Islet precursor cell (in vitro differentiated cells): Measurements from ENCODE around the gene NCMAP.
"Not testable (repeated sequence)": the region's sequence is repeated elsewhere in the genome, so short reads cannot be mapped to it uniquely, and the experiment has no call there.

Source experiments
- DNase-seq: peaks from one replicate; pipeline ENCODE4 v3.0.0-alpha.2; 2018

Gene NCMAP

GRCh38 chr1:24544239-24544638 lies 11.6 kb upstream of the NCMAP start:
- DNase-seq: no peak

DNA sequence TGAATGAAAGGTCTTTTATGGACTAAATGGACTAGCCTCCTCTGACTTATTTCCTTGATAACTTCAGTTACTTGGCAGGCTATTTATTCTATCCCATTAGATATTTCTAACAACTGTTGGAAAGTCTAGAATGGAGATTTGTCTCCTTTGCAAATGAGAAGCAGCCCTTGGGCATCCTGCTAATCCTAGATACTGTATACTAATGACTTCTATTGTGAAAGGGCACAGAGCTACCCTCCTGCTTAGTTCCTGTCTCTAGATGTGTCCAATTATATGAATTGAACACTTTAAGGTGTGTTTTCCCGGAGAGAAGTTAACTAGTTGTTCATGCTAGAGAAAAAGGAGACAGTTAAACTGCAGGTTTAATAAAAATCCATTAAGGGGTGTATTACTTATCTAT lies 10.2 kb upstream of the NCMAP start:
- DNase-seq: no peak

- DNase-seq: no peak
These were observed 8.7 kb upstream of the NCMAP start for GRCh38 chr1:24547195-24547594.

DNA sequence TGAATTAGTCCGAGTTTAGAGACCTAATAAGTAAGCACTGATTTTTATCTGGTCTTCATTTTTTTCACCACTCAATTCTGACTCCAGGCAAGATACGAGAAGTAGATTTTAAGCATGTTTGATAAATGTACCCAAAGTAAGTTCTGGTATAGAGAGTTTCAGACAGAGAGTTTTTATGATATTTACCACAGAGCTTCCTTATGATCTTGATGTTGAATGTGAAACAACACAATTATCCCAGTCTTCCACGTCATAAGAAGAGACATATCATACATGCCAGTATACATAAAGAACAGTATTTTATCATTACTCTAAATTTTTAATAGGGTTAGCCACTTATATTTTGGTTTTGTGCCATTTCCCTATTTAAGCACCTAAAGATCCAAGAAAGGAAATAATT lies 7.8 kb upstream of the NCMAP start:
- DNase-seq: no peak

DNA sequence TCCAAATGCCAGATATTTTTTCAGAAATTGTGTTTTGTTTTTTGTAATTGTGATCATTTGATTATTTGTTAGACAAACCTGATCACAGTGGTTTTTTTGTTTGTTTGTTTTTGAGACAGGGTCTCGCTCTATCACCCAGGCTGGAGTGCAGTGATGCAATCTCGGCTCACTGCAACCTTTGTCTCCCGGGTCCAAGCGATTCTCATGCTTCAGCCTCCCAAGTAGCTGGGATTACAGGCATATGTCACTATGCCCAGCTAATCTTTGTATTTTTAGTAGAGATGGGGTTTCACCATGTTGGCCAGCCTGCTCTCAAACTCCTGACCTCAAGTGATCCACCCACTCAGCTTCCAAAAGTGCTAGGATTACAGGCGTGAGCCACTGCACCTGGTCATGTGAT lies 6.7 kb upstream of the NCMAP start:
- DNase-seq: not testable (repeated sequence)

DNA sequence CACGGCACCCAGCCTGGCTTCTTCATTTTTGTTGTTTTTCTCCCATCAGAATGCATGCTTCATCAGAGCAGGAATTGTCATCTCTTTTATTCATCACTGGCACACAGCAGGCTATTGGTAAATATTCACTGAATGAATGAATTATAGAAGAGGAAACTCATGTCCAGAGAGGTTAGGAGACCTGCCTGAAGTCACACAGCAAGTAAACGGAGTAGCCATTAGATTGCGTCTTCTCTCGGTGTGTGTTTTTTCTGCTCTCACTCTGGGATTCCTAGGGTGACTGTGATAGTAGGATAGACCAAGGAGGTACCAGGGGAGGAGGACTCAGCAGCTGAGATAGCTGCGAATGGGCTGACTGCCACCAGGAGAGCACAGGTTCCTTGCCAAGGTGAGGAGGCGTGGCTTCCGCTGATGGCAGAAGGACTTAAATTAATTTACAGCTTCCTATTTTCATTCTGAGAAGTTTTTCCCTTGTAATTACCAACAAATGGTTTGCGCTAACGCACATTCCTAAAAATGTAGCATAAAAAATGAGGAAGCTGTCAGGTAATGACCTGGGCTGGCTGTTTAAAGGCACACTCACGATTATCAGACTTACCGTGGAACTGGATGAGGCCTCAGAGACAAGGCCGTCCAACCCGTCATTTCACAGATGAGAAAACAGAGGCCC lies 4.5 kb upstream of the NCMAP start:
- no peak for DNase-seq

GRCh38 chr1:24551960-24552571 lies 3.8 kb upstream of the NCMAP start:
- no peak for DNase-seq

DNA sequence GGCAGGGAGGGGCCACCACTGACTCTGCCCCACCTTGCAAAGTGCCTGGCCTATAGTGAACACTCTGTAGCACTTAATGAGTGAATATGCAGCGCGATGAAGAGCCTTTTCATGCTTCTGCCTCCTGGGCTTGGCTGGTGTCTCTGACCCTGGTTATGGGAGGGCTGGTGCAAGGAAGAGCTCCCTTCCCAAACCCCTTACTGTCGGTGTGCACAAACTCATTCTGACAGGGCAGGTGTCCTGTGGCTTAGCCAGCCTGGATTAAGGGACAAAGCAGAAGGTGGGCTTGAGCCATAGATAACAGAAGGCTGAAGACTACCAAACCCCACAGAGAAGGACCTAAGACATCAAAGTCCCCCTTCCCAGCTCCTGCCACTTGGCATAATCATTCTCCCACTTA lies 2.0 kb upstream of the NCMAP start:
- DNase-seq: peak; percentile 22

- peak; percentile 22 for DNase-seq
These were observed 1.2 kb upstream of the NCMAP start for GRCh38 chr1:24554714-24555113.

GRCh38 chr1:24556414-24556795 lies 518 bp downstream of the NCMAP start:
- DNase-seq: no peak

DNA sequence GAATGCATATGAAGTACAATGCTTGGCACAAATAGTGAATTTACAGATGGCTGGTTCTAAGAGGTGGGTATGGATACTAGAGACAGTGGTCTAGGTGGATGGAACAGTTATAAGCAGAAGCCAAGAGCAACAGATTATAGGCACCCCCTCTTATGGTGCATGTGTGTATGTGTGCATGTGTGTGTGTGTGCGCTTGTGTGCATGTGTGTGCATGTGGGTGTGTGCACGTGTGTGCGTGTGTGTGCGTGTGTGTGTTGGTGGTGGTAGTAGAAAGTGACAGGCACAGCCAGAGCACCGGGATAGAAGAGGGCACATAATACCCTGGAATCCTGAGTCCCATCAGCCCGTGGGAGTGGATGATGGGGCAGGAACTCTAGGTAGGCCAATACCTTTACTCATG lies 1.3 kb downstream of the NCMAP start:
- DNase-seq: no peak

DNA sequence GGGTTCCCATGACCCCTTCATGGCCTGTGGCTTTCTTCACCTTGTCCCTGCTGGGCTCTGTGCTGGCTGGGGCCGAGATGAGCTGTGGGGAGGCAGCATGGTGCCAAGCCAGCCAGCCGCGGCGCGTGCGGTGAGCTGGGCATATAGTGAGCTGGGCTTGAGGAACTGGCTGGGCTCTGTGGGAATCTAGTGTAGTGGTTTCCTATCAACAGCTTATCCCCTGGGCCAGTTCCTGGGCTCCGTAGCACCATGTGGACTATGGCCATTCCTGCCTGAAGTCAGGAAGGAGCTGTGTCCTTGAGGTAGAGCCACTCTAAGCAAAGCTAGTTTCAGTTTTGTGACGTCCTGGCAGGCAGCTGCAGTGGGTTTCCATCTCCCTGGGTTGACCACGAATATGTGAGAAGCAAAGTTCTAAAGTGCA lies 1.8 kb downstream of the NCMAP start:
- no peak for DNase-seq

GRCh38 chr1:24558455-24558854 lies 2.6 kb downstream of the NCMAP start:
- DNase-seq: no peak

GRCh38 chr1:24558902-24559791 lies 3.3 kb downstream of the NCMAP start:
- no peak for DNase-seq

DNA sequence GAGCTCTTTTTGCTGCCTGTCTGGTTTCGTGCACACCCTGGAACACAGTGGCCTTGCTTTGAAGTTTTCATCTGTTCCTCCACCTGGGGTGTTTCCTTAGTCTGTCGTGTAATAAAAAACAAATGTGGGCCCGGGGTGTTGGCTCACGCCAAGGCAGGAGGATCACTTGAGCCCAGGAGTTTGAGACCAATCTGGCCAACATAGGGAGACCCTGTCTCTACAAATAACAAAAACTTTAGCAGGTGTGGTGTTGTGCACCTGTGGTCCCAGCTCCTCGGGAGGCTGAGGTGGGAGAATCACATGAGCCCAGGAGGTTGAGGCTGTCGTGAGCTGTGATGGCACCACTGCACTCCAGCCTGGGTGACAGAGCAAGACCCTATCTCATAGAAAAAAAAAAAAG lies 4.5 kb downstream of the NCMAP start:
- no peak for DNase-seq

DNA sequence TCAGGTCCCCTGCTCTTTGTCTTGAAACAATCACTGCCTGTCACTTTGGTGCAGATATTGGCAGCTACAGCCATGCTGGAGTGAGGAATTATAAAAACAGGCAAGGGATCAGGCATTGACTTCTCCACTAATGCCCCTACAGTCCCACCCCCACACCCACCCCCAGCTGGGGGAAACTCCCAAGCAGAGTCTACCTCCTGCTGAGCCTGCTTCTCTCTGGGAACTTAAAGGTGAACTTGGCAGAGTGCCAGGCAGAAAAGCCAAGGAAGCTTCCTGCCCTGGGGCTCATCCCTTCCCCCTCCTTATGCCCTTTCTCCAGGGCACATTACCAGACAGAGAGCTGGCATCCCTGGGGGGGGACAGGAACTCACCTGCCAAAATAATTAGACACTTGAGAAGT lies 6.7 kb downstream of the NCMAP start:
- DNase-seq: no peak

GRCh38 chr1:24564695-24565094 lies 8.8 kb downstream of the NCMAP start:
- no peak for DNase-seq

DNA sequence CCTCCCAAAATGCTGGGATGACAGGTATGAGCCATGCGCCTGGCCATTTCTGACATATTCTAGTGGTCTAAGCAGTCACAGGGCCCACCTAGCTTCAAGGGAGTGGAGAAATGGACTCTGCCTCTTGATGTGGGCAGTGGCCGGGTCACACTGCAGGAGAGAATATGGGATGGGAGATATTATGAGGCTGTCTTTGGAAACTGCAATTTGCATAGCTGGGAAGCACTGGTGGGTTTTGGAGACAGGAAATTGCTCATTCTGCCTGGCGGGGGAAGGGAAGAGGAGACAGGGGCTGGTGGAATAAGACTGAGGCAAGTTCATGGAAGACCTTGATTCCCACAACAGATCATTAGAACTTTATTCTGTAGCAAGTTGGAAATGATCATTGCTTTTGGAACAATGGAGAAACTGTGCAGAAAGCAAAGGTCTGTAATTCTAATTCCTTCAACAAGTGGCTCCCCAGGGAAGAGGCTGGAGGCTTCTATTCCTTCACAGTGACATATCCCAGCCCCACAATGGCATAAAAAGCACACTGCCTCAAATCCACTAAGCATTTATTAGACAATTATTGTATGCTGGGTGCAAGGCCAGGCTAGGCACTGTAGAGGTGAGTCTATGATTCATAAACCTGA lies 10.5 kb downstream of the NCMAP start:
- DNase-seq: no peak

DNA sequence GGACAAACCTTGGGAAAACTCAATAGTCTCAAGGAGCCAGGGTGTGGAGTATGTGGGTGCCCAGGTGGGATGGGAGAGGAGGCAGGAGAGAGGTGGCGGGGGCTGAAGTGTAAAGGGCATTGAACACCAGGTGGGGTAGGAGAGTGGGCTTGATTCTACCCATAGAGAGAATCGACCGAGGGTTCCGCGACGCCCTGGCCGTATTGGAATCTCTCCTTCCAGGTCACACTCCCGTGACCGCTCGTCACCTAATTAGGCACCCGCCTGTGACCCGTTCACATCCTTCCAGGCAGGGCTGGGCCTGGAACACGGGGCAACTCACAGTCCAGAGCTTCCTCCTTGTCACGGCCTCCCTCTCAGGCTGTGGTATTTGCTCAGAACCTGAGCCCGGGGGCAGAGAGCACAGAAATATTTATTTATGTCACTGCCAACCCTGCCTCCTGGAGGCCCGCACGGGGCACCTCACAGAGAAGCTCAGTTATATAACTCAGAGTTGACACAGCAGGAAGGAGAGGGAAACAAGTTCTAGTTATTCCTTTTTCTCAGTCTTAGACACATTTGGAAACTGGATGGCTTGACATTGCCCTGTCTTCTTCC lies 12.0 kb downstream of the NCMAP start:
- no peak for DNase-seq

GRCh38 chr1:24568475-24568874 lies 12.6 kb downstream of the NCMAP start:
- DNase-seq: no peak

DNA sequence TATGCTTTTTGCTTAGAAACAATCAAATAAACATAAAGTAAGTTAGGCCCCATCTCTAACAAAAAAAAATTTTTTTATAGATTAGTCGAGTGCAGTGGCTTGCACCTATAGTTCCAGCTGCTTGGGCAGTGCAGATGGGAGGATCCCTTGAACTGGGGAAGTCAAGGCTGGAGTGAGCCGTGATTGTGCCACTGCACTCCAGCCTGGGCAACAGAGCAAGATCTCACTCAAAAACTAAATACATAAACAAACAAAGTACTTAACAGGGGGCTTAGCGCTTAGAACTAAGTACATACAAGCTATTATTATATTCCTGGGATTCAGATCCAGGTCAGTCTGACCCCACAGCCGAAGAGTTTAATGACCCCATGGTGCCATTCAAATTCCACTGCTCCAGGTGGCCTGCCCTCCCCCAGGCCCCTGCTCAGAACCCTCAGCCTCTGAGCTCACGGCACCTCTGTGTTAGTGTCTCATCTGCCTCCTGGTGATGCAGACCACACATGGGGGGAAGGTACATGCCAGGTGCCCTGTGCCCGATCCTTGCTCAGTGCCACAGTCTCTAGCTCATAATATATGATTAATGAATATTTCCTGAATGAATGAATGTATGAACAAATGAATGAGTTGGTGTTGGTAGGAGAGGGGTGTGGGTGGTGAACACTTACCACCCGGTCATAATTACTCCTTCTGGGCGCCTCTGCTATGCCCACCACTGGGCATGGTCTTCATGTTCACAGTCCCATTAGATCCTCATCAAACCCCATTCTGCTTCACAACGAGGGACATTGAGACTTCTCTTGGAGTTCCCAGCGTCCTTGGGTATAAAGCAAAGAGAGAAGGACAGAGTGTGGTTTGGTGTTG lies 14.6 kb downstream of the NCMAP start:
- DNase-seq: no peak

- no peak for DNase-seq
These were observed 16.4 kb downstream of the NCMAP start for GRCh38 chr1:24572301-24572700.
